ENCODE measurements around the gene ABTB1.

The ABTB1 gene

GRCh38 chr3:127722091-127722784, 49.5 kb downstream of the ABTB1 start:
- DNase-seq: no peak

DNA sequence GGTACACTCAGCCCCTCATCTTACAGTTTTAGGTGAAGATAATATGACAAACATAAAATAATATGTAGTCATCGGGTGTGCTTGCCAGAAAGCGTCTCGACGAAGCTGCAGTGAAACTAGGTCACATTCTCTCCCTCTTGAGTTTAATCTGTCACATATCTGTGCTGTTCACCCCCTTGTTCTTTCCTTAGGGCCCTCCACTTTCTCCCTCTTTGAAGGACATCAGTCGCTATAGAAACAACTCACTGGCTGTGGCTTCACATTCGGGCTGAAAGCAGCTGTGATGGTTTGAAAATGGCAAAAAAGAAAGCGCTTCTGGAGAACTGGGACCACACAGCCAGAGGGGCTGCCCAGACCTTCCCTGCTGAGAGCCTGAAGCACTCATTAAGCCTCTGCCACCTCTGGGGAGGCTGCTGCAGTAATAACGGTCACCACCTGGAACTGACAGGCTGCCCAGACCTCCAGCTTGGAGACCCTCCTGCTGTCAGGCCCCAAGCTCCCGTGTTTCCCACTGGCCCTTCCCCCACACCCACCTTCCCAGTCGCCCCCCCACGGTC, 50.3 kb downstream of the ABTB1 start:
- DNase-seq: no peak

DNA sequence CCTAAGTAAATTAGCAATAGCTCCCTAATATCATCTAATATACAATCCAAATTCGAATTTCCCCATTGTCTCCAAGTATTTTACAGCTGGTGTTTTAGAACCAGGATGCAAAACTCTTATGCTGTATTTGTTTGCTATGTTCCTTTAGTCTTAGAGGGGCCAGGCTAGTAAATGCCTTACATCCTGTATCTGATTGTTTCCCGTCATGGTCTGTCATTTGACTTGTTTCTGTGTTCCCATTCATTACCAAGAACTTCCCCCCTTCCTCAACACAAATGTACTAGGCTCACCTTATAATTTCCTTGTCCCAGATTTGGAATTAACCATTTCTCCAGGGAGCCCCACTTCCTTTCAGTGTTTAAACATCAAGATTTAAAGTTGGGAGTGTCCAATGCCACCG, 54.1 kb downstream of the ABTB1 start:
- no peak for DNase-seq

DNA sequence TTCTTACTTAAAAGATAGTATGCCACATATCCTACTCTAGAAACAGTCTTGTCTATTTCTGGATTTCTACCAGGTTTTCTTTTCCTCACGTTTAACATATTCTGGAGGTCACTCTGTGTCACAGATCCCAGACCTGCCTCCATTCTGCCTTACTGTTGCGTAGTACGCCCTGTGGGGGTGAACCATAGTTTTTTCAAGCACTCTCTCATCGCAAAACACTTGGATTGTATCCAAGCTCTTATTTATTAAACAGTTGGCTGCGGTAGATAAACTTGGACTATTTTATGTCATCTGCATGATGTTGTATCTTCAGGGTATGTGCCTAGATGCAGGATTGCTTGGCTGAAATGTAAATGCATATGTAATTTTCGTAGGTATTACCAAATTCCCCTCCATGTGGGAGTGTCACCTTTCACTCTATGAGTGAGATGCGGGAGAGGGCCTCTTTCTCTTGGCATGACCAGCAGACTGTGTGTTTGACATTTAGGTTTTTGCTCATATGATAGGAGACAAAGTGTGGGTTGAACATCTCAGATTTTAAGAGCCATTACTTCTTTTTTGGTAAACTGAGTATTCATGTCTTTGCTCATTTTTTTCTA, 55.8 kb downstream of the ABTB1 start:
- DNase-seq: peak; percentile 37

GRCh38 chr3:127729556-127730056, 56.9 kb downstream of the ABTB1 start:
- DNase-seq: no peak

DNA sequence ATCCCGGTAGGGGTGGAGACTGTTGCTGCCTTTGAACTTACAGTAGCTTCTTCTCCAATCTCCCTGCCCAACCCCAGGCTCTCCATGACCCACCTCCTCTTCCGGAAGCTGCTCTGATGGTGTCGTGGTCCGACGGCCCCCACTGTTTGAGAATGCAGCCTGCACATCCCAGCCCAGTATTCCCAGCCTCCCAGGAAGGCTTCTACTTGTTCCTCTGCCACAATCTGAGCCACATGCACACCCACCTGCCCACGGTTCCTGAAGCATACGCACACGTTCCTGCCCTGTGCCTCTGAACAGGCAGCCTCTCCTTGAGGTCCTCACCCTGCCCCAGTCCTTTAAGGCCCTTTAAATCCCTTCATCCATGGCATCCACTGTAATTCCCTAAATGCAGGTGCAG, 57.4 kb downstream of the ABTB1 start:
- DNase-seq: no peak
